Nephron progenitor cell (in vitro differentiated cells): ENCODE results near the gene DLG4.

Experiments
- DNase-seq: peaks from one replicate; pipeline ENCODE4 v3.0.0; 2021
- H3K27ac Mint-ChIP-seq: 2 replicates; pipeline ENCODE4 v1.8.0; 2021; ENCODE audit warnings: mild to moderate bottlenecking, moderate library complexity, mixed read lengths
- H3K27me3 Mint-ChIP-seq: 2 replicates; pipeline ENCODE4 v1.8.0; 2021; ENCODE audit warnings: mild to moderate bottlenecking, low read depth, mixed read lengths; ENCODE audit not compliant: poor library complexity
- H3K36me3 Mint-ChIP-seq: 2 replicates; pipeline ENCODE4 v1.8.0; 2021; ENCODE audit warnings: low read depth, mixed read lengths
- H3K4me1 Mint-ChIP-seq: 2 replicates; pipeline ENCODE4 v1.8.0; 2021; ENCODE audit warnings: mixed read lengths
- H3K4me3 Mint-ChIP-seq: 2 replicates; pipeline ENCODE4 v1.8.0; 2021; ENCODE audit warnings: mild to moderate bottlenecking, moderate library complexity, mixed read lengths
- H3K9me3 Mint-ChIP-seq: 2 replicates; pipeline ENCODE4 v1.8.0; 2021; ENCODE audit warnings: mild to moderate bottlenecking, moderate library complexity, mixed read lengths
- TF ChIP-seq, protein P1 (sequence below): fragments of 200-600 bp; sonication (generic); IDR thresholded peaks from 2 replicates; pipeline ENCODE4 v1.5.0; 2021; ENCODE audit warnings: antibody characterized with exemption

The DLG4 gene

DNA sequence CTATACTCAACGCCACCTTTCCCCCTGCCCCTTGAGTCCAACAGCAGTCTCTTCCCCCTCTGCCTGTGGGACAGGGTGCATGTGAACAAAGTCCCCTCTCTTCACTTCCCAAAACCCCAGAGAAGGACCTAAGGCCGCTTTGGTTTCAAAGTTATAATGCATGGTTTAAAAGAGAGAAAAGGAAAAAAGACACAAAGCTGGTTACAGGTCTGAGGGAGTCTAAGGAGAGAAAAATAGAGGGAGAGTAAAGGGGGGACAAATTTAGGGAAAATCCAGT lies 23.8 kb upstream of the DLG4 start:
- H3K36me3 Mint-ChIP-seq = peaks cover 40% of the 10 kb centered on the region
- TF ChIP-seq, protein P1, sequence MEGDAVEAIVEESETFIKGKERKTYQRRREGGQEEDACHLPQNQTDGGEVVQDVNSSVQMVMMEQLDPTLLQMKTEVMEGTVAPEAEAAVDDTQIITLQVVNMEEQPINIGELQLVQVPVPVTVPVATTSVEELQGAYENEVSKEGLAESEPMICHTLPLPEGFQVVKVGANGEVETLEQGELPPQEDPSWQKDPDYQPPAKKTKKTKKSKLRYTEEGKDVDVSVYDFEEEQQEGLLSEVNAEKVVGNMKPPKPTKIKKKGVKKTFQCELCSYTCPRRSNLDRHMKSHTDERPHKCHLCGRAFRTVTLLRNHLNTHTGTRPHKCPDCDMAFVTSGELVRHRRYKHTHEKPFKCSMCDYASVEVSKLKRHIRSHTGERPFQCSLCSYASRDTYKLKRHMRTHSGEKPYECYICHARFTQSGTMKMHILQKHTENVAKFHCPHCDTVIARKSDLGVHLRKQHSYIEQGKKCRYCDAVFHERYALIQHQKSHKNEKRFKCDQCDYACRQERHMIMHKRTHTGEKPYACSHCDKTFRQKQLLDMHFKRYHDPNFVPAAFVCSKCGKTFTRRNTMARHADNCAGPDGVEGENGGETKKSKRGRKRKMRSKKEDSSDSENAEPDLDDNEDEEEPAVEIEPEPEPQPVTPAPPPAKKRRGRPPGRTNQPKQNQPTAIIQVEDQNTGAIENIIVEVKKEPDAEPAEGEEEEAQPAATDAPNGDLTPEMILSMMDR = no peak
- H3K9me3 Mint-ChIP-seq = no peaks in the 10 kb centered on the region
- H3K4me3 Mint-ChIP-seq = peak overlapping the region; percentile 98
- H3K27me3 Mint-ChIP-seq = no peaks in the 10 kb centered on the region
- peak overlapping the region; percentile 98 for H3K27ac Mint-ChIP-seq
- DNase-seq = no peak
- H3K4me1 Mint-ChIP-seq = peaks cover 35% of the 10 kb centered on the region

DNA sequence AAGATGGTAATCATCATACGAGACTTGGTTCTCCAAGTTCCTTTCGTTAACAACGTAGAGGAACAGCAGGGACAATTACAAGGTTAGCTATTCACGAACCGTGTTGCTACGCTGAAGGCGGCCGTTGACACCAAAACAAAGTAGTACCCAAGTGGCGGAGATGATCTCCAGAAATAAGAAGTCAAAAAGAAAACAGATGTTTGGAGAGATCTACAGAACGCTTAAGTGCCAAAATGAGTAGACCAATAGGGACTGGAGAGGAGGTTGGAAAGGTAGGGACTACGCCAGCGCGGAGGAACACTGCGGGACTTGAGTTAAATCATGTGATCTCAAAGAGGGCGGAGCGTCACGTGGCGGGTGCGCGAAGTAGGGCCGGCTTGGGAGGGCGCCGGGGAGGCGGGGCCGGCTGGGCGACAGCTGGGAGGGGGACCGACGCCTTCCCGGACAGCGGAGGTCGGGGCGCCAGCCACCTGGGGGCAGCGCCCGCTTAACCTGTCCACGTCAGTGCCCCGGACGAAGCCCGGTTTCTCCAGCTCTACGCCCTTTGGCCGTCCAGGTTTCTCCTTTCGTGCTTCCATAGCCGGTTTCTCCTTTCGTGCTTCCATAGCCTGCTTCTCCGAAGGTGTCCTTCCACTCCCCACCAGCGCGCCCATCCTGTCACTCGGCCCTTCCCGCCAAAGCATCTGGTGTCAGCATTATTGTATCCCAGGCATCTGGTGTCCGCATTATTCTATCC lies 23.2 kb upstream of the DLG4 start:
- Mint-ChIP-seq H3K4me3 (peak overlapping the region; percentile 98), H3K4me1 (peaks cover 34% of the 10 kb centered on the region), H3K36me3 (peaks cover 40% of the 10 kb centered on the region), H3K9me3 (no peaks in the 10 kb centered on the region), H3K27me3 (no peaks in the 10 kb centered on the region), H3K27ac (peak overlapping the region; percentile 100)
- DNase-seq = peak; percentile 94
- TF ChIP-seq, protein P1 = no peak

DNA sequence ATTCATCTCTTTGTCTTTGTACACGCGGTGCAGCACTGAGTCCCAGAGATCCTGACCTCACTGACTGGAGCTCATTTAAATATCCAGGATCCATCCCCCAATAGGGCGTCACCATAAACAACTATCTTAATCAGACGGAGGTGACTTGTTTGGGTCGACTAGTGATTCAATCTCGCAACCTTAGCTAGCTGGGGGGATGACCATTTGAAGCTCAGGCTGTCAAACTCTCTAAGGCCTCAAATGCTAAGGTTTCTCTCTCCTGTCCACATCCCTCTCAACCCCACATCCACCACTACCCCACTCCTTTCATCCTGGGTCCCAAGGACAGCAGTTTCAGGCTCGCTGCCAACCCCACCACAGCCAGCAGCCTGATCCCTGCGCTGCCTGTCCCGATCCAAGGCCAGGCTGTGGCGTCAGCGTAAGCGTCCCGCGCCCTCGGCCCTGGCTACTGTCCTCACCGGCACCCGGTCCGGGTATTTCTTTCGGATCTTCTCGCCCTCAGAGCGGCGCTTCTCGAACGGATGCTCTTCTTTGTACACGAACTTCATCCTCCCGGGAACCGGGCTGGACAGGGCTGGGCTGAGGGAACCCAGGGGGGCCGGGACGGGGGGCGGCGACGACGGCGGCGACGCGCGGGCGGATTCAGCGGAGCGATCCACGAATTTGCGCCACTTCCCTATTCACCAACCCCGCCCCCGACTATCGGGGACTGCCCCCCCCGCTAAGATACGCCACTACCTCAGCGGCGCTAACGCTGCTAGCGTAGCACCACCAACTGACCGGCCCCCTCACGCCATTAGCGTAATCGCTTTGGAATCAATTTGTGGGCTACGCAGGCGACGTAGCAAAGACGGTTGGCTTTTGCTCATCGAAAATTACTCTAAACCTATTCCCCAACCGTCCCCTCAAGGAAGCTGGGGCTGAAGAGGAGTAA lies 22.4 kb upstream of the DLG4 start, which contains the start of gene GABARAP:
Gene GABARAP (minus strand): TSS at position 667 of the 934 bp plus-strand sequence. CDS start 119 bp downstream, at position 548.
- Mint-ChIP-seq H3K27ac (peak within 1 kb of the TSS; percentile 100), H3K4me1 (peaks cover 39% of the 10 kb centered on the region), H3K36me3 (peaks cover 41% of the 10 kb centered on the region), H3K4me3 (peak within 1 kb of the TSS; percentile 98), H3K9me3 (no peaks in the 10 kb centered on the region), H3K27me3 (no peaks in the 10 kb centered on the region)
- peak; percentile 96 for DNase-seq
- TF ChIP-seq, protein P1 = no peak

DNA sequence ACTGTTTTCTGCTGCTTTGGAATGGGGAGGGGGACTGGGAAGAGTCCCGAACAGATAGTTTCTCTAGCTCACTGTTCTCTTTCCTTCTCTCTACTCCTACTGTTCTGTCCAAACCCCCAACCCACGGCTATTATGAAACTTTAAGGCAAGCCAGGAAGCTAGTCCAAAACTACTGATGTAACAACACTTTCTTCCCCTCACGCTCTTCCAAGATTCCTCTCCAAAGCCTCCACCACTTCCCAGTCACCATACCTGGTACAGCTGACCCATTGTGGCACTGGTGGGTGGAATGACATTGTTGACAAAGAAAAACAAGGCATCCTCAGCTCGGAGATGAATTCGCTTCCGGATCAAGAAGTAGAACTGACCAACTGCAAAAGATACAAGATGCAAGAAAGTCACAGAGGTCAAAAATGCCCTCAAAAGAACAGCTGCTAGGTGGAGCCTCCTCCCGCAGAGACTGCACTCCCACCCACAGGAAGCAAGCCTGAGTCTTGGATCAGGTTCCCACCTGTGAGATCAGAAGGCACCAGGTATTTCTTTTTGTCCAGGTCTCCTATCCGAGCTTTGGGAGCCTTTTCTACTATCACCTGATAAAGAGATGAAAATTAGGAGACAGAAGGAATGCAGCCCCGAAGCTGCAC lies 21.6 kb upstream of the DLG4 start:
- H3K4me1 Mint-ChIP-seq = peaks cover 47% of the 10 kb centered on the region
- H3K9me3 Mint-ChIP-seq = no peaks in the 10 kb centered on the region
- no peak for DNase-seq
- TF ChIP-seq, protein P1 = no peak
- peak overlapping the region; percentile 98 for H3K4me3 Mint-ChIP-seq
- peak overlapping the region; percentile 100 for H3K27ac Mint-ChIP-seq
- H3K36me3 Mint-ChIP-seq = peaks cover 40% of the 10 kb centered on the region
- no peaks in the 10 kb centered on the region for H3K27me3 Mint-ChIP-seq

DNA sequence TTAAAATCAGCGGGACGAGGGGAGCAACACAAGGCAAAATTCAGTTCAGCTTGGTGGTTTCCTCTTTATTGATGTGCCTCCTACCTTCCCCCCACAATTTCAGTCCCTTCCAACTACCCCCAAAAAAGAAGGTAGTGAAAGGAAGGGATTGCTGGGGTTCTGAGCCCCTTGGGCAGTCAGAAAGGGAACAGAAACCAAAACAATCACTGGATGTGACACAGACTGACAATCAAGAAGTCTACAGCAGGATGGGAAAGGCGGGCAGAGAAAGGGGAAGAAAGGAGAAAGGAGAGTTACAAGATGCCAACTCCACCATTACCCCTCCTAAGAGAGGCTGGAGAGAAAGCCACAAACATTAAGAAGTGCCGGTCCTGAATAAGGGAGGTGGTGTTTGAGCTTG lies 20.7 kb upstream of the DLG4 start:
- Mint-ChIP-seq H3K9me3 (no peaks in the 10 kb centered on the region), H3K27me3 (no peaks in the 10 kb centered on the region), H3K27ac (peak overlapping the region; percentile 100)

More for the DNA sequence above, 20.7 kb upstream of the DLG4 start:
- Mint-ChIP-seq H3K36me3 (peaks cover 43% of the 10 kb centered on the region), H3K4me3 (peak overlapping the region; percentile 98), H3K4me1 (peaks cover 55% of the 10 kb centered on the region)
- TF ChIP-seq, protein P1 = no peak
- no peak for DNase-seq
